Measurements from ENCODE around the gene PRDM12. TPM values are rescaled to one million over a fixed set of nuclear protein-coding genes. Genes with fewer than 3 reads are reported as not detected.
A peak's percentile ranks its signal among the peaks of the same experiment; 100 is the strongest.

Gene PRDM12
- total RNA-seq, 4 donors from 2014 or later = not detected

GRCh38 chr9:130659699-130660248 is 4.6 kb upstream of the PRDM12 start:
- no peak overlapping the region for H3K27ac ChIP-seq
- 1 to 3% methylated on average over 51 to 53 of the region's 58 CpGs for WGBS, 2 donors
- DNase-seq (ENCODE audit: low spot score in 2 of 2) = no peak
- H3K36me3 ChIP-seq = peaks cover 0 to 7% (median 0%) of the 10 kb centered on the region in 3 donors
- H3K27me3 ChIP-seq = peaks cover 4 to 99% of the 10 kb centered on the region in 2 donors
- peaks cover 0 to 13% (median 0%) of the 10 kb centered on the region in 4 donors for H3K9me3 ChIP-seq
- H3K4me3 ChIP-seq = peak overlapping the region in 1 of 4 donors; percentile 50
- no peak for TF ChIP-seq POLR2A (IDR thresholded peaks at IDR 0.05)
- TF ChIP-seq CTCF (IDR thresholded peaks at IDR 0.05) = no peak
- no peak for TF ChIP-seq EP300 (IDR thresholded peaks at IDR 0.05)
- peaks cover 0 to 59% (median 36%) of the 10 kb centered on the region in 4 donors for H3K4me1 ChIP-seq

DNA sequence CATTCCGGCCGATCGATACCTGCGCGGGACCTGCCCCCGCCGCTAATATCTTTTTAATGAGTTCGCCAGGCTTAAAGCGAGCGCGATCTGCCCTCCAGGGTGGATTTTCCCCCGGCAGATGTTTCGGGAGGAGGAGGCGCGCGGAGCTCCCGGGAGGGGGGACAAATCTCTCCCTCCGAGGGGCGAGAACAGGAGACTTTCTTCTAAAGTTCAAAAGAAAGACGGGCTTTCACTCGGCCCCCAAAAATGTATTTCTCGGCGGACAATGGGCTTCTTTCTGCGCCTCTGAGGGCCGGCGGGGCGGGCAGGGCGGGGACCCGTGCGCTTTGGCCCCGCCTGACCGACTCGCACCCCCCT is 4.1 kb upstream of the PRDM12 start:
- WGBS, 2 donors = 0 to 1% methylated on average over 25 to 31 of the region's 33 CpGs
- no peak for DNase-seq (ENCODE audit: low spot score in 2 of 2)
- Histone ChIP-seq H3K4me1 (peaks cover 0 to 65% (median 40%) of the 10 kb centered on the region in 4 donors), H3K9me3 (peaks cover 0 to 13% (median 0%) of the 10 kb centered on the region in 4 donors), H3K4me3 (peak overlapping the region; percentile 4 to 50 (median 26)), H3K27me3 (peaks cover 4 to 99% of the 10 kb centered on the region in 2 donors), H3K36me3 (peaks cover 0 to 7% (median 0%) of the 10 kb centered on the region in 3 donors), H3K27ac (no peak overlapping the region)
- no peak for TF ChIP-seq CTCF (IDR thresholded peaks at IDR 0.05)
- TF ChIP-seq EP300 (IDR thresholded peaks at IDR 0.05) = no peak
- TF ChIP-seq POLR2A (IDR thresholded peaks at IDR 0.05) = no peak

GRCh38 chr9:130660683-130661450 is 3.5 kb upstream of the PRDM12 start:
- no peak for DNase-seq (ENCODE audit: low spot score in 2 of 2)
- 0 to 1% methylated on average over 44 to 76 of the region's 82 CpGs for WGBS, 2 donors

GRCh38 chr9:130661451-130662098 is 2.8 kb upstream of the PRDM12 start:
- TF ChIP-seq EP300 (IDR thresholded peaks at IDR 0.05) (no peak), POLR2A (IDR thresholded peaks at IDR 0.05) (no peak), CTCF (IDR thresholded peaks at IDR 0.05) (no peak)
- Histone ChIP-seq H3K27me3 (peaks cover 6 to 100% of the 10 kb centered on the region in 2 donors), H3K27ac (no peak overlapping the region), H3K36me3 (peaks cover 0 to 7% (median 0%) of the 10 kb centered on the region in 3 donors), H3K4me3 (no peak overlapping the region), H3K9me3 (peaks cover 0 to 13% (median 0%) of the 10 kb centered on the region in 4 donors), H3K4me1 (peaks cover 0 to 77% (median 50%) of the 10 kb centered on the region in 4 donors)
- WGBS, 2 donors = 3 to 9% methylated on average over 37 to 45 of the region's 47 CpGs
- no peak for DNase-seq (ENCODE audit: low spot score in 2 of 2)

More at GRCh38 chr9:130660683-130661450, 3.5 kb upstream of the PRDM12 start:
- Histone ChIP-seq H3K4me1 (peaks cover 0 to 70% (median 44%) of the 10 kb centered on the region in 4 donors), H3K9me3 (peaks cover 0 to 13% (median 0%) of the 10 kb centered on the region in 4 donors), H3K4me3 (peak overlapping the region; percentile 4 to 50 (median 26)), H3K27ac (no peak overlapping the region), H3K36me3 (peaks cover 0 to 7% (median 0%) of the 10 kb centered on the region in 3 donors), H3K27me3 (peaks cover 4 to 100% of the 10 kb centered on the region in 2 donors)
- no peak for TF ChIP-seq EP300 (IDR thresholded peaks at IDR 0.05)
- TF ChIP-seq POLR2A (IDR thresholded peaks at IDR 0.05) = no peak
- TF ChIP-seq CTCF (IDR thresholded peaks at IDR 0.05) = no peak
